Activated CD4-positive, alpha-beta T cell treated with anti-CD3 and anti-CD28 coated beads, Interleukin-2, amount 50 U/mL, for 48 hours (primary cell): ENCODE results near the gene TLCD3B.

Source experiments
- DNase-seq, 2 experiments: peaks; one replicate each; pipeline ENCODE4 v3.0.0-alpha.2; 2020

Gene TLCD3B

GRCh38 chr16:30030841-30031413 is at the start of gene TLCD3B:
TSS of gene TLCD3B (minus strand) at chr16:30031271. CDS start at chr16:30030527, 744 bp downstream.
- DNase-seq, result no peak

- DNase-seq, result no peak
Measured at GRCh38 chr16:30079480-30079879, 48.4 kb upstream of the TLCD3B start.

GRCh38 chr16:30078744-30079143 is 47.7 kb upstream of the TLCD3B start:
- no peak for DNase-seq

GRCh38 chr16:30077656-30078055 is 46.6 kb upstream of the TLCD3B start:
- no peak for DNase-seq

- DNase-seq, result peak in 1 of 2 experiments; percentile 28
Measured at GRCh38 chr16:30076276-30076791, 45.3 kb upstream of the TLCD3B start.

- peak; percentile 91 to 92 for DNase-seq
Measured at GRCh38 chr16:30075503-30076275, 44.6 kb upstream of the TLCD3B start, which contains the start of gene PPP4C. TSS of gene PPP4C (plus strand) at chr16:30075994. CDS start at chr16:30076378, 384 bp downstream.

- no peak for DNase-seq
Measured at GRCh38 chr16:30070490-30070889, 39.4 kb upstream of the TLCD3B start.

- DNase-seq, result peak in 1 of 2 experiments; percentile 19
Measured at GRCh38 chr16:30069611-30070462, 38.8 kb upstream of the TLCD3B start.

- DNase-seq, result peak; percentile 49 to 58
Measured at GRCh38 chr16:30068750-30069610, 37.9 kb upstream of the TLCD3B start.

- no peak for DNase-seq
Measured at GRCh38 chr16:30068333-30068732, 37.3 kb upstream of the TLCD3B start.

GRCh38 chr16:30067584-30067916 is 36.5 kb upstream of the TLCD3B start:
- no peak for DNase-seq

- DNase-seq, result no peak
Measured at GRCh38 chr16:30066761-30067583, 35.9 kb upstream of the TLCD3B start.

GRCh38 chr16:30065943-30066760 is 35.1 kb upstream of the TLCD3B start:
- DNase-seq, result peak; percentile 45 to 54

- DNase-seq, result peak; percentile 99
Measured at GRCh38 chr16:30065102-30065942, 34.3 kb upstream of the TLCD3B start, which contains the start of gene ALDOA. TSS of gene ALDOA (plus strand) at chr16:30065760. CDS start at chr16:30066898, 1,138 bp downstream.

- no peak for DNase-seq
Measured at GRCh38 chr16:30064729-30065101, 33.6 kb upstream of the TLCD3B start.

GRCh38 chr16:30063893-30064728 is 33.0 kb upstream of the TLCD3B start:
- peak; percentile 77 to 84 for DNase-seq

GRCh38 chr16:30063278-30063892 is 32.3 kb upstream of the TLCD3B start:
- no peak for DNase-seq
